GM13976 (cell line): ENCODE measurements around the gene FTO.

Experiments used
- DNase-seq: peaks from one replicate; pipeline ENCODE4 v3.0.0; 2012; ENCODE audit warnings: low spot score
- CTCF ChIP-seq: IDR thresholded peaks from 2 replicates; pipeline ENCODE4 v1.5.1; 2012; ENCODE audit warnings: borderline replicate concordance, mild to moderate bottlenecking; ENCODE audit not compliant: insufficient read depth; ENCODE audit errors: extremely low read depth, missing control alignments, control extremely low read depth
- in situ Hi-C: fragments of 300-500 bp; cut with MboI; formaldehyde crosslinking; loops from one replicate; pipeline ENCODE4 v1.12.0; 2022; ENCODE audit warnings: low sequenced_read_pairs, mixed read lengths, inconsistent platforms; ENCODE audit not compliant: unreplicated experiment

The FTO gene

GRCh38 chr16:54098247-54098646, 394.3 kb downstream of the FTO start:
- TF ChIP-seq CTCF, result no peak
- no peak for DNase-seq
- in situ Hi-C loops, result no loop called here

- in situ Hi-C loops, result no loop called here
- no peak for TF ChIP-seq CTCF
- no peak for DNase-seq
Measured at GRCh38 chr16:54099627-54100026, 395.7 kb downstream of the FTO start.

GRCh38 chr16:54102888-54103866, 399.2 kb downstream of the FTO start:
- TF ChIP-seq CTCF, result no peak
- in situ Hi-C loops, result no loop called here
- DNase-seq, result no peak

- in situ Hi-C loops, result no loop called here
- no peak for DNase-seq
- TF ChIP-seq CTCF, result no peak
Measured at GRCh38 chr16:54106057-54106456, 402.1 kb downstream of the FTO start.

- in situ Hi-C loops, result no loop called here
- no peak for TF ChIP-seq CTCF
- no peak for DNase-seq
Measured at GRCh38 chr16:54107583-54108202, 403.7 kb downstream of the FTO start.

GRCh38 chr16:54110016-54110981, 406.3 kb downstream of the FTO start:
- DNase-seq, result no peak
- no peak for TF ChIP-seq CTCF
- in situ Hi-C loops, result no loop called here
